Prostate gland (tissue), 2 donors: ENCODE data around the gene GRK1. TPM values are rescaled to one million over a fixed set of nuclear protein-coding genes. Genes with fewer than 3 reads are reported as not detected.

Experiments
- DNase-seq: peaks from one replicate; pipeline ENCODE4 v3.0.0-alpha.2; 2019; ENCODE audit warnings: low spot score
- H3K27ac ChIP-seq, 2 donors: fragments of 200-600 bp; sonication (generic); 2 replicates each; pipeline ENCODE4 v1.5.1; 2017 to 2019
- H3K27me3 ChIP-seq: fragments of 200-600 bp; sonication (generic); replicated peaks from 2 replicates; pipeline ENCODE4 v1.5.1; 2019; ENCODE audit not compliant: insufficient read depth
- H3K36me3 ChIP-seq, 2 donors: fragments of 200-600 bp; sonication (generic); 1 replicate in 1 of 2; 2 replicates in 1 of 2; pipeline versions ENCODE4 v1.5.1 to v1.8.1; 2017 to 2019
- H3K4me1 ChIP-seq: fragments of 200-600 bp; sonication (generic); replicated peaks from 2 replicates; pipeline ENCODE4 v1.5.1; 2019
- H3K4me3 ChIP-seq, 2 donors: fragments of 200-600 bp; sonication (generic); 2 replicates each; pipeline ENCODE4 v1.5.1; 2017 to 2019
- H3K9me3 ChIP-seq: fragments of 200-600 bp; sonication (generic); 2 replicates; pipeline ENCODE4 v1.5.1; 2017
- CTCF ChIP-seq, 4 experiments: fragments of 200-600 bp in 2 of 4; fragments of 450-650 bp in 2 of 4; sonication (generic) in 2 of 4; IDR thresholded peaks; 1 replicate in 3 of 4; 2 replicates in 1 of 4; pipeline ENCODE4 v1.5.1; 2016 to 2019; ENCODE audit warnings: antibody characterized with exemption in 4 of 4, mild to moderate bottlenecking in 2 of 4, moderate library complexity in 2 of 4
- POLR2A ChIP-seq: fragments of 450-650 bp; IDR thresholded peaks from one replicate; pipeline ENCODE4 v1.6.1; 2016; ENCODE audit warnings: antibody characterized with exemption, mild to moderate bottlenecking
- POLR2AphosphoS5 ChIP-seq: sonication (generic); formaldehyde crosslinking; IDR thresholded peaks from one replicate; pipeline ENCODE4 v1.6.1; 2017; ENCODE audit warnings: antibody characterized with exemption
- WGBS: methylation state at CpG from one replicate; pipeline ENCODE4 v1.1.5; 2018; 5-methylcytosine and 5-hydroxymethylcytosine counted together
- intact Hi-C: fragments of 100-400 bp; cut with DNase I; formaldehyde crosslinking; loops from one replicate; pipeline ENCODE4 v1.14.2; 2022
- total RNA-seq, 2 donors: library from RNA; depleted of rRNA; stranded (reverse); fragments of >200 nt; gene quantifications; one replicate each; pipeline ENCODE4 v1.1.0, GENCODE V29; 2016

Gene GRK1
- total RNA-seq, 2 donors from 2014 or later: 0.23 TPM; not detected in 1

GRCh38 chr13:113658836-113659235 is 8.2 kb upstream of the GRK1 start:
- Histone ChIP-seq H3K27me3 (no peaks in the 10 kb centered on the region), H3K27ac (no peak overlapping the region), H3K4me1 (no peaks in the 10 kb centered on the region), H3K4me3 (no peak overlapping the region), H3K9me3 (no peaks in the 10 kb centered on the region), H3K36me3 (no peaks in the 10 kb centered on the region)
- 81% methylated on average over 13 of the region's 14 CpGs for WGBS
- DNase-seq: no peak
- intact Hi-C loops: no loop called here
- no peak for TF ChIP-seq CTCF (IDR thresholded peaks at IDR 0.05)
- no peak for TF ChIP-seq POLR2A
- TF ChIP-seq POLR2AphosphoS5: no peak

GRCh38 chr13:113659337-113659736 is 7.7 kb upstream of the GRK1 start:
- no peak for DNase-seq
- H3K9me3 ChIP-seq: no peaks in the 10 kb centered on the region
- H3K27me3 ChIP-seq: no peaks in the 10 kb centered on the region
- TF ChIP-seq POLR2AphosphoS5 (no peak), POLR2A (no peak), CTCF (IDR thresholded peaks at IDR 0.05) (no peak)
- no peak overlapping the region for H3K27ac ChIP-seq
- H3K4me3 ChIP-seq: no peak overlapping the region
- intact Hi-C loops: no loop called here
- WGBS: 93% methylated on average over 8 of the region's 8 CpGs
- no peaks in the 10 kb centered on the region for H3K36me3 ChIP-seq
- H3K4me1 ChIP-seq: no peaks in the 10 kb centered on the region

GRCh38 chr13:113660066-113660465 is 7.0 kb upstream of the GRK1 start:
- Histone ChIP-seq H3K4me3 (no peak overlapping the region), H3K36me3 (no peaks in the 10 kb centered on the region), H3K27me3 (no peaks in the 10 kb centered on the region), H3K27ac (no peak overlapping the region), H3K9me3 (no peaks in the 10 kb centered on the region), H3K4me1 (no peaks in the 10 kb centered on the region)
- intact Hi-C loops: no loop called here
- TF ChIP-seq POLR2AphosphoS5 (no peak), POLR2A (no peak), CTCF (IDR thresholded peaks at IDR 0.05) (no peak)
- 85% methylated on average over 3 of the region's 3 CpGs for whole genome bisulfite sequencing
- no peak for DNase-seq

- no peak for DNase-seq
- H3K36me3 ChIP-seq: no peaks in the 10 kb centered on the region
- 88% methylated on average over 2 of the region's 2 CpGs for WGBS
These were observed 5.5 kb upstream of the GRK1 start for GRCh38 chr13:113661509-113661908.

More at GRCh38 chr13:113661509-113661908, 5.5 kb upstream of the GRK1 start:
- H3K27me3 ChIP-seq: no peaks in the 10 kb centered on the region
- H3K4me3 ChIP-seq: no peak overlapping the region
- TF ChIP-seq POLR2A: no peak
- no peak for TF ChIP-seq CTCF (IDR thresholded peaks at IDR 0.05)
- TF ChIP-seq POLR2AphosphoS5: no peak
- intact Hi-C loops: no loop called here
- no peaks in the 10 kb centered on the region for H3K9me3 ChIP-seq
- H3K27ac ChIP-seq: no peak overlapping the region
- H3K4me1 ChIP-seq: no peaks in the 10 kb centered on the region
